GM19099 (cell line): ENCODE data around the gene WDR75.
A peak's percentile ranks its signal among the peaks of the same experiment; 100 is the strongest.

Source experiments
- POLR2A ChIP-seq: IDR thresholded peaks from 3 replicates; pipeline ENCODE4 v1.6.1; 2011; ENCODE audit warnings: low read depth; ENCODE audit not compliant: insufficient read length; ENCODE audit errors: extremely low read depth

Gene WDR75

GRCh38 chr2:189440947-189441708 lies at the start of gene WDR75:
WDR75 (plus strand) TSS chr2:189441474; CDS start chr2:189441493, 19 bp downstream.
- TF ChIP-seq POLR2A, result peak; percentile 92

- TF ChIP-seq POLR2A, result no peak
These were observed 47.7 kb upstream of the WDR75 start for GRCh38 chr2:189393440-189394111.

GRCh38 chr2:189394525-189394924 lies 46.7 kb upstream of the WDR75 start:
- TF ChIP-seq POLR2A, result no peak

- no peak for TF ChIP-seq POLR2A
These were observed 38.3 kb upstream of the WDR75 start for GRCh38 chr2:189402932-189403331.

- no peak for TF ChIP-seq POLR2A
These were observed 34.6 kb upstream of the WDR75 start for GRCh38 chr2:189406586-189407233.

- no peak for TF ChIP-seq POLR2A
These were observed 33.7 kb upstream of the WDR75 start for GRCh38 chr2:189407281-189408209.

- TF ChIP-seq POLR2A, result no peak
These were observed 33.0 kb upstream of the WDR75 start for GRCh38 chr2:189408294-189408693.

- TF ChIP-seq POLR2A, result no peak
These were observed 32.1 kb upstream of the WDR75 start for GRCh38 chr2:189409131-189409530.

GRCh38 chr2:189409647-189410046 lies 31.6 kb upstream of the WDR75 start:
- no peak for TF ChIP-seq POLR2A

GRCh38 chr2:189411860-189412259 lies 29.4 kb upstream of the WDR75 start:
- no peak for TF ChIP-seq POLR2A

GRCh38 chr2:189412330-189412953 lies 28.8 kb upstream of the WDR75 start:
- TF ChIP-seq POLR2A, result no peak

- TF ChIP-seq POLR2A, result no peak
These were observed 28.0 kb upstream of the WDR75 start for GRCh38 chr2:189413249-189413648.

- no peak for TF ChIP-seq POLR2A
These were observed 19.6 kb upstream of the WDR75 start for GRCh38 chr2:189421644-189422043.

- TF ChIP-seq POLR2A, result no peak
These were observed 16.3 kb upstream of the WDR75 start for GRCh38 chr2:189424961-189425360.
